ENCODE measurements around the gene TNFAIP2.
"Not testable (repeated sequence)": the region's sequence is repeated elsewhere in the genome, so short reads cannot be mapped to it uniquely, and the experiment has no call there.

The TNFAIP2 gene

DNA sequence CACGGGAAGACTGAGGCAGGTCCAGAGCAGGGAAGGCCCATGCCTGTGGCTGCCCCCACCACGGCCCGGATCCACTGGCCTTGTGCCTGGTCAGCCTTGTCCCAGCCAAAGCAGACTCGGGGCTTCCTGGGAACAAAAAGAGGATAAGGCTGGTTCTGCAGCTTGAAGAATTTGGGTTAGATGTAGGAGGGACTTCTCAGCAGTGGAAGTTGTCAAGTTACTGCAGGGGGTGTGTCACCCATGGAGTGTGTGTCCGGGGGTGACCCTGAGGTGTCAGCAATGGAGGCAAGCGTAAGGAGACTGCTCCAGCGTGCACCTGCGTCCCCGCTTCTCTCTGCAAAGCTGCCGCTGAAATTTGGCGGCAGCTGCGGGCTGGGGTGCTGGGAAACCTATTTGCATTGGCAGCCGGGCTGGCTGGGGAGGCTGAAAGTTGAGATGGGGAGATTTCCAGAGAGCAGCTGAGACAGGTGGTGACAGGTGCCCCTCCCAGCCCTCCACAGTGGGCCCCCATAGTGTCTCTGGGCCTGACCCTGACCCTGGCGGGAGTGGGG lies 12.5 kb upstream of the TNFAIP2 start:
- no peak overlapping the region for H3K4me3 ChIP-seq (replicated peaks; ENCODE audit: low read depth, low read length)
- DNase-seq (ENCODE audit: low read depth), result no peak
- TF ChIP-seq, protein P1, sequence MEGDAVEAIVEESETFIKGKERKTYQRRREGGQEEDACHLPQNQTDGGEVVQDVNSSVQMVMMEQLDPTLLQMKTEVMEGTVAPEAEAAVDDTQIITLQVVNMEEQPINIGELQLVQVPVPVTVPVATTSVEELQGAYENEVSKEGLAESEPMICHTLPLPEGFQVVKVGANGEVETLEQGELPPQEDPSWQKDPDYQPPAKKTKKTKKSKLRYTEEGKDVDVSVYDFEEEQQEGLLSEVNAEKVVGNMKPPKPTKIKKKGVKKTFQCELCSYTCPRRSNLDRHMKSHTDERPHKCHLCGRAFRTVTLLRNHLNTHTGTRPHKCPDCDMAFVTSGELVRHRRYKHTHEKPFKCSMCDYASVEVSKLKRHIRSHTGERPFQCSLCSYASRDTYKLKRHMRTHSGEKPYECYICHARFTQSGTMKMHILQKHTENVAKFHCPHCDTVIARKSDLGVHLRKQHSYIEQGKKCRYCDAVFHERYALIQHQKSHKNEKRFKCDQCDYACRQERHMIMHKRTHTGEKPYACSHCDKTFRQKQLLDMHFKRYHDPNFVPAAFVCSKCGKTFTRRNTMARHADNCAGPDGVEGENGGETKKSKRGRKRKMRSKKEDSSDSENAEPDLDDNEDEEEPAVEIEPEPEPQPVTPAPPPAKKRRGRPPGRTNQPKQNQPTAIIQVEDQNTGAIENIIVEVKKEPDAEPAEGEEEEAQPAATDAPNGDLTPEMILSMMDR (IDR thresholded peaks at IDR 0.05; ENCODE audit: low read length, missing control alignments), result no peak

DNA sequence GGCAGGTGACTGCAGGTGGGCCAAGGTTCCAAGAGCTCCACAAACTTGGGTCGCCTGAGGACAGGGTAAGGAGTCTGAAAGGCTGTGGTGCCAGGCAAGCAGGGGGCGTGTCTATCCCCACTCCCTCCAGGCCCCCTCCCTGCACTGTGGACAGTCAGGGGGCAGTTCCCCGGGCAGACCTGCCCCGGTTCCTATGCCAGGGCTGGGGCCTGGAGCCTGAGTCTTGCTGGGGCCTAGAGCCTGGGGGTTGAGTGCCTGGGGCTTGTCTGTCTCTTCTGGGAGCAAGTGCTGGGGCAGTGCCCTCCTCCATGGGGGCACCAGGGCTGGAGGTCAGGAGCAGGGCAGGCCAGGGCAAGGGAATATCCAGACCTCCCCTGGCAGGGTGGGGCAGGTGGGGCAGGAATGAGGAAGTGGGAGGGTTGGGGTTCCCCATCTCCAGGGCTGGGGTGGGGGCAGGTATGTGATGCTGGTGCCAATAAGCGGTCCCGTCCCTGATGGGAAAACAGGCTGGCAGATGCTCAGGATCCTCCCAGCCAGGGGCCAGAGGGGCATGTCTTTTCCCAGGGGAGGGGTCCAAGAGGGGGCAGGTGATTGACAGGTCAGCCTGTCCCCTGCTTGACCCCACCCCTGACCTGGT lies 11.9 kb upstream of the TNFAIP2 start:
- TF ChIP-seq, protein P1 (IDR thresholded peaks at IDR 0.05; ENCODE audit: low read length, missing control alignments), result no peak
- H3K4me3 ChIP-seq (replicated peaks; ENCODE audit: low read depth, low read length), result no peak overlapping the region
- no peak for DNase-seq (ENCODE audit: low read depth)

DNA sequence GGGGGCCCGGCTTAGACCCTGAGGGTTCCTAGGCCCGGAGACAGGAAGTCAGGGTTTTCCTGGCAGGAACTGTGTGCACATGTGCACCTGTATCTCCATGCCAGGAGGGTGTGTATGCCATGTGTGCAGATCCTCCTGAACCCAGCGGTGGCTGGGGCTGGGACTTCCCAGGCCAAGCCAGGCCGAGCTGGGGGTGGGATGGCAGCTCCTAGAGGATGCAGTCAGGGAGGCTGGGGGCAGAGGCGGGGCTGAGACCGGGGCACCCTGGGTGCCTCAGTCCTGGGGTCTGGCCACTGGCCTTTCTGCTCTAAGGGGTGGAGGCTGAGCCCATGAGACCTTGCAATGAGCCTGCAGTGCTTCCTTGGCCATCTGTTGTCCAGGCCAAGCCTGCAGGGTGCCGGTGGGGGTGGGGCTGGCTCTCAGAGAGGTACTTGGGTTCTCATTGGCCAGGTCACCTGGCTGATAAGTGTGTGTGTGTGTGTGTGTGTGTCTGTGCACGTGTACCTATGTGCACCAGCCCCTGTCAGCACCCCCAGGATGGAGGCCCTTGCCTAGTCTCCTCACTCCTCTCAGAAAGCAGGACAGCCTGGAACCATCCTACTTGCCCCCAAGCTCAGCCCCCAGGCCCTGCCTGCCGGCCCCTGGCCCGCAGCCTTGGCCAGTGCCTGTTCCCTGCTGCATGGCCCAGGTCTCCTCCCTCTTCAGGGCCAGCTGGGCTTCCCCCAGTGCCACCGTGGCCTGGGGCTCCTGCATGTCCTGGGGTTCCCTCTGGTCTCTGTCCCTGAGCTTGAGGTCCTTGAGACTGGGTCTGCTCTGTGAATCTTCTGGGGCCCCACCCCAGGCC lies 10.6 kb upstream of the TNFAIP2 start:
- no peak overlapping the region for H3K4me3 ChIP-seq (replicated peaks; ENCODE audit: low read depth, low read length)
- no peak for DNase-seq (ENCODE audit: low read depth)
- TF ChIP-seq, protein P1 (IDR thresholded peaks at IDR 0.05; ENCODE audit: low read length, missing control alignments), result no peak

DNA sequence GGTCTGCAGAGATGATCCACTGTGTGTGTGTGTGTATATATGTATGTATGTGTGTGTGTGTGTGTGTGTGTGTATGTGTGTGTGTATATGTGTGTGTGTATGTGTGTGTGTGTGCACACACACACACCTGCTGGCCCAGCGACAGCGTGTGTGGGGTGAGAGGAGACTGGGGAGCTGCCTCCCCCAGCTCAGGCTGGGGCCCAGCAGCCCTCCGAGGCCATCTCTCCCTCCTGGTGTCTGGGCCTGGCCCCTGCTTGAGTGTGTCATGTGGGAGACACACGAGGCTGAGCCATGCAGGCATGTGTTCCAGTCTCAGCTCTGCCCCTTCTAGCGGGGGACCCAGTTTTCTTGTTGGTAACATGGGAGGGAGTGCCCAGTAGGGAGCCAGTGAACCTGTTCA lies 10.0 kb upstream of the TNFAIP2 start:
- TF ChIP-seq, protein P1 (IDR thresholded peaks at IDR 0.05; ENCODE audit: low read length, missing control alignments), result no peak
- H3K4me3 ChIP-seq (replicated peaks; ENCODE audit: low read depth, low read length), result no peak overlapping the region
- no peak for DNase-seq (ENCODE audit: low read depth)

DNA sequence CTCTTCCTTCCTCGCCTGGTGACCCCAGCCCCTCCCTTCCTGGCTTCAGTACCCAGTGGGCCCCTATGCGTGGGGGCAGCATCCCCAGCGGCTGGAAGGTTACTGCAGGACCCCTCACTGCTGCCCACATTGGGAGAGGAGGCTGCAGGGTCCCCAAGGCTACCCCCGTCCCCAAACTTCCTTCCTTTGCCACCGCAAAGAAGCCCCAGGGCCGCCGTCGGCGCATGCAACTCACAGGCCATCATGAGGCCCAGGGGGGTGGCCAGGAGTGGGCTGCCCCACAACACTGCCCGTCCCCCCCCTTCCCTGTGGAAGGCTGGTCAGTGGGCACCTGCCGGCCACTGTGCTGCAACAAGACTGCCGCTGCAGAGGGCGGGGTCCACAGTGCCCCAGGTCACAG lies 9.5 kb upstream of the TNFAIP2 start:
- TF ChIP-seq, protein P1 (IDR thresholded peaks at IDR 0.05; ENCODE audit: low read length, missing control alignments), result no peak
- DNase-seq (ENCODE audit: low read depth), result no peak
- no peak overlapping the region for H3K4me3 ChIP-seq (replicated peaks; ENCODE audit: low read depth, low read length)

DNA sequence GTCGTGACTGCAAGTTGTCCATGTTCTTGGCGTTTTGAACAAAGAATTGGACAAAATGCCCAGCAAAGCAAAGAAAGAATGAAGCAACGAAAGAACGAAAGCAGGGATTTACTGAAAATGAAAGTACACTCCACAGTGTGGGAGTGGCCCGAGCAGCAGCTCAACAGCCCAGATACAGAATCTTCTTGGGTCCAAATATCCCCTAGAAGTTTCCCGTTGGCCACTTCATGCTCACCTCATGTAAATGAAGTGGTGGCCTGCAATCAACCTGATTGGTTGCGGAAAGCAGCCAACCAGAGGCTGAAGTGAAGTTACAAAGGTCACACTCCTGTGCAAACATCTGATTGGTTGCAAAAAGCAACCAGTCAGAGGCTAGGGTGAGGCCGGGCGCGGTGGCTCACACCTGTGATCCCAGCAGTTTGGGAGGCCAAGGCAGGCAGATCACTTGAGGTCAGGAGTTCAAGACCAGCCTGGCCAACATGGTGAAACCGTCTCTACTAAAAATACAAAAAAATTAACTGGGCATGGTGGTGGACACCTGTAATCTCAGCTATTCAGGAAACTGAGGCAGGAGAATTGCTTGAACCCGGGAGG lies 8.1 kb upstream of the TNFAIP2 start:
- not testable (repeated sequence) for DNase-seq (ENCODE audit: low read depth); H3K4me3 ChIP-seq (replicated peaks; ENCODE audit: low read depth, low read length)
